ENCODE measurements around the gene PPP2R2D.

Gene PPP2R2D

DNA sequence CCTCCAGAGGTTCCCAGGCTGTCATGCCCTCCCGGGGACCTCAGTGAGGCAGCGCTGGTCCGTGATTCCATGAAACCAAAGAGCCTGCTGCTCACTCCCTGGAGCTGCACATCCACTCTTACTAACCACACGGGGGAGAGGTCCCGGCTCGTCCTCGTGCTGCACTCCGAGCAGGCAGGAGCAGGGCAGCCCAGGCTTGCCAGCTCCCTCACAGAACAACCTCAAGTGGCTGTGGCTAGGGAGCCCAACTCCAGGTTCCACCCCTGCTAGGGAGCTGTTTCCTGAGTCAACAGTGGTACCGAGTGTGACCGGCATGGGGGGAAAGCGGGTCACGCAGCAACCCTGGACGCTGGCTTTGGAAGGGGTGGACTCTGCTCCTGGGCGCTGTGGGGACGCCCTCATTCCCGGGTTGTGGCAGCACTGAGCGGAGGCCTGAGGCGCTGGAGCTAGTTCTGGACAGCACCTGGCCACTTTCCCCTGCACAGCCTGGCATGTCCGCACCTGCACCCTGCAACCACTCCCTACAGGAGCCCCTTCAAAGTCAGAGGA is 27.9 kb upstream of the PPP2R2D start:
- ChIA-PET POLR2A (no interaction called here), CTCF (interaction anchor here (1.2 to 5.8 kb wide), 4 partner anchors 11 to 1688 kb away, joined by 3 to 36 read pairs (median 4); no protein-coding TSS in a partner anchor)
- no peak for DNase-seq (ENCODE audit: extremely low spot score)

DNA sequence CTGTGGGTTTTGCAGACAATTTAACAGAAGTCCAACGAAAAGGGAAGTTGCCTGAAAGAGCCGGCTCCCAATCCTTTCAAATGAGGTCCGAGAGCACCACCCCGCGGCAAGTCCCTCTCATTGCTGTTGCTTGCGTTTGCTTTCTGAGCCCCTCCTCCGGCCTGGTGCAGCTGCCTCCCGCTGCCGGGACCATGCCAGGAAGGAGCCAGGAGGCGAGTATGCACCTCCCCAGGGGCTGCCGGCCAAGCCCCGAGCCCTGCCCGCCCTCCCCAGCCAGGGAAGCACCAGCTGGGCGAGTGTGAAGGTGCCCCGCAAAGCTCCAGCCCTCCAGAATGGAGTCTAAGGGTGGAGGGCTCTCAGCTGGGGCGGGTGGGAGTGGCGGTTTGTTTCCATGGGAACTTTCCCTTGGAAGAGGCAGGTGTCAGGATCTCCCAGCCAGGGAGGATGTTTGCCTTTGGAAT is 25.8 kb upstream of the PPP2R2D start:
- CTCF ChIA-PET, result interaction anchor here (0.7 to 5.8 kb wide), 12 partner anchors 8 to 1685 kb away, joined by 3 to 36 read pairs (median 4); no protein-coding TSS in a partner anchor
- POLR2A ChIA-PET, result no interaction called here
- DNase-seq (ENCODE audit: extremely low spot score), result peak; percentile 87
- TF ChIP-seq, protein P1, sequence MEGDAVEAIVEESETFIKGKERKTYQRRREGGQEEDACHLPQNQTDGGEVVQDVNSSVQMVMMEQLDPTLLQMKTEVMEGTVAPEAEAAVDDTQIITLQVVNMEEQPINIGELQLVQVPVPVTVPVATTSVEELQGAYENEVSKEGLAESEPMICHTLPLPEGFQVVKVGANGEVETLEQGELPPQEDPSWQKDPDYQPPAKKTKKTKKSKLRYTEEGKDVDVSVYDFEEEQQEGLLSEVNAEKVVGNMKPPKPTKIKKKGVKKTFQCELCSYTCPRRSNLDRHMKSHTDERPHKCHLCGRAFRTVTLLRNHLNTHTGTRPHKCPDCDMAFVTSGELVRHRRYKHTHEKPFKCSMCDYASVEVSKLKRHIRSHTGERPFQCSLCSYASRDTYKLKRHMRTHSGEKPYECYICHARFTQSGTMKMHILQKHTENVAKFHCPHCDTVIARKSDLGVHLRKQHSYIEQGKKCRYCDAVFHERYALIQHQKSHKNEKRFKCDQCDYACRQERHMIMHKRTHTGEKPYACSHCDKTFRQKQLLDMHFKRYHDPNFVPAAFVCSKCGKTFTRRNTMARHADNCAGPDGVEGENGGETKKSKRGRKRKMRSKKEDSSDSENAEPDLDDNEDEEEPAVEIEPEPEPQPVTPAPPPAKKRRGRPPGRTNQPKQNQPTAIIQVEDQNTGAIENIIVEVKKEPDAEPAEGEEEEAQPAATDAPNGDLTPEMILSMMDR (IDR thresholded peaks at IDR 0.05; ENCODE audit: control extremely low read depth, extremely low read depth, low read depth, missing control alignments), result peak; percentile 80

More for the DNA sequence above, 27.9 kb upstream of the PPP2R2D start:
- TF ChIP-seq, protein P1 (IDR thresholded peaks at IDR 0.05; ENCODE audit: control extremely low read depth, extremely low read depth, low read depth, missing control alignments), result no peak

DNA sequence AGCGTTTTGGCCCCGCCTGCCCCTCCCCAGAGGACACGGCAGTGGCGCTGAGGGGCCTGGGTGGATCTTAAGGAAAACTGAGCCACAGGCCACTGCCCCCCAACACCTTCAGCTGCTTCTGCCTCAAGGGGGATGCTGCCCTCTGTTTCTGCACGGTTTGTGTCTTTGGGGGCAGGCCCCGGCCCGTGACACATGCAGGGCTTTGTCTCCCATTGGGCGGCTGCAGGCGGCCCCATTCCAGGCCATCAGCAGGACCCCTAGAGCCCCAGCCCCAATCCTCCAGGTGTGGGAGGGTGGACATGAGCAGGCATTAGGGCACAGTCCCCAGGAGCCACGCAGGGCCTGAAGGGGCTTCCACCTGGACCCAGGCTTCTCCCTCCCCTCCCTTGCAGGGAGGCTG is 25.3 kb upstream of the PPP2R2D start:
- TF ChIP-seq, protein P1 (IDR thresholded peaks at IDR 0.05; ENCODE audit: control extremely low read depth, extremely low read depth, low read depth, missing control alignments), result no peak
- CTCF ChIA-PET, result interaction anchor here (0.8 to 5.8 kb wide), 10 partner anchors 8 to 1685 kb away, joined by 3 to 36 read pairs (median 6); no protein-coding TSS in a partner anchor
- DNase-seq (ENCODE audit: extremely low spot score), result no peak
- POLR2A ChIA-PET, result no interaction called here

DNA sequence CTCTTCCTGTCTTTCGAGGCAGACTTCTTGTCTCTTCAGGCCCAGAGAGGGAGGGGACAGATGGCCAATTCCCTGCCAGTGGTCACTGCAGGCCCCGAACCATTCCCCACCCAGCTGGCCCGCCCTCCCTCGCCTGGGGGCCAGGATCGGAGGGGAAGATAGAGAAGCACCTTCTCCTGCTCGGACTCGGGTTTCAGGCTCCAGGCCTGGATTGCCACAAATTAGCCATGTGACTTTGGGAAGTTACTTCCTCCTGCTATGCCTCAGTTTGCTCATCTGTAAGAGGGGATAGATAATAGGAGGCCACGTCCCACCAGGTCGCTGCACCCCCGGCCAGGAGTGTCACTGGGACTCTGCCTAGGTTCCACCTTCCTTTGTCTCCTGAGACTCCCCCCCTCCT is 24.8 kb upstream of the PPP2R2D start:
- CTCF ChIA-PET, result interaction anchor here (1.9 to 5.8 kb wide), 4 partner anchors 10 to 1686 kb away, joined by 6 to 36 read pairs (median 12); no protein-coding TSS in a partner anchor
- no peak for DNase-seq (ENCODE audit: extremely low spot score)
- TF ChIP-seq, protein P1 (IDR thresholded peaks at IDR 0.05; ENCODE audit: control extremely low read depth, extremely low read depth, low read depth, missing control alignments), result no peak
- POLR2A ChIA-PET, result no interaction called here

DNA sequence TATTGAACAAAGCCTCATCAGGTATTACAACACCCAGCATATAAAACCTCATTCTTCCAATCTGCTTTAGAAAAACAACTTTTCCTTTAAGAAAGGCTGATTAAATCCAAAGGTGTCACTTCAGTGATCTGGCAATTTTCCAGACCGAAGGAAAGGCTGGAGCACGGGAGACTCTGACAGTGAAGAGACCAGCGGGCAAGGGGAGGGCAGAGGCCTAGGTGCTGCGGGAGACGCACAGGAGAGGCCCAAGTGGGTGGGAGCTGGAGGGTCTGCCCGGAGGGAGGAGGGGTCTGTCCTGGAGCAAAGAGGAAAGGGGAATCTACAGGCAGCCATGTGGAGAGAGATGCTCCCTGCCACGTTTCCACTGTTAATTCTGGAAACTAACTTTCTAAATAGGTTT is 24.3 kb upstream of the PPP2R2D start:
- TF ChIP-seq, protein P1 (IDR thresholded peaks at IDR 0.05; ENCODE audit: control extremely low read depth, extremely low read depth, low read depth, missing control alignments), result no peak
- POLR2A ChIA-PET, result no interaction called here
- DNase-seq (ENCODE audit: extremely low spot score), result no peak
- CTCF ChIA-PET, result interaction anchor here (0.8 to 5.8 kb wide), 4 partner anchors 9 to 1686 kb away, joined by 3 to 36 read pairs (median 6); no protein-coding TSS in a partner anchor

DNA sequence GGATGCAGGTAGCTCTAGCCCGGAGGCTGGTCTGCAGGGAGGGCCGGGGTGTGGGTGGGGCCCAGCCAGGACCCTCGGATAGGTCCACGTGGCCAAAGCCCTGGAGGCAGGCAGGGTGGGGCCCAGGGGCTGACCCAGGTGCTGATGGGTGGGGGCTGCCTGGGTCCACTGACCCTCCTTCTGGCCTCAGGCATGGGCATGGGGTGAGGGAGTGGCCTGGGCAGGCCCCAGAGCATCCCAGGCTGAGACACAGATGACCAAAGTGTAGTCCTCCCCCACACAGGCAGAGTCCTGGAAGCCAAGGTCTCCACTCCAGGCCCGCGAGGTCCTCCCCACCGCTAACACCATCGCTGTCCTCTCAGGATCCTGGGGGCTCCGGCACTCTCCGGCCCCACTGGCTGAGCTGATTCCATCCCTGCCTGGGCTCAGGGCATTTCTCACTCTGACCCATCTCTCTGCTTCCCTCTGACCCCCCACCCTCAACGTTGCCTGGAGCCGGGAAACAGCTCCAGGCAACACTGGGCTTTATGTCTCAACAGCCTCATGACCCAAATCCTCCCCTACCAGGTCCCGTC is 20.7 kb upstream of the PPP2R2D start:
- TF ChIP-seq, protein P1 (IDR thresholded peaks at IDR 0.05; ENCODE audit: control extremely low read depth, extremely low read depth, low read depth, missing control alignments), result no peak
- CTCF ChIA-PET, result interaction anchor here (1.9 kb wide), 1 partner anchor 143 kb away, joined by 8 read pairs; no protein-coding TSS in a partner anchor
- POLR2A ChIA-PET, result no interaction called here
- no peak for DNase-seq (ENCODE audit: extremely low spot score)
